Measurements from ENCODE around the gene TOMM40L. TPM values are rescaled to one million over a fixed set of nuclear protein-coding genes. Genes with fewer than 3 reads are reported as not detected.

TOMM40L gene
- total RNA-seq = 9.1 and 9.6 TPM in 2 replicates

DNA sequence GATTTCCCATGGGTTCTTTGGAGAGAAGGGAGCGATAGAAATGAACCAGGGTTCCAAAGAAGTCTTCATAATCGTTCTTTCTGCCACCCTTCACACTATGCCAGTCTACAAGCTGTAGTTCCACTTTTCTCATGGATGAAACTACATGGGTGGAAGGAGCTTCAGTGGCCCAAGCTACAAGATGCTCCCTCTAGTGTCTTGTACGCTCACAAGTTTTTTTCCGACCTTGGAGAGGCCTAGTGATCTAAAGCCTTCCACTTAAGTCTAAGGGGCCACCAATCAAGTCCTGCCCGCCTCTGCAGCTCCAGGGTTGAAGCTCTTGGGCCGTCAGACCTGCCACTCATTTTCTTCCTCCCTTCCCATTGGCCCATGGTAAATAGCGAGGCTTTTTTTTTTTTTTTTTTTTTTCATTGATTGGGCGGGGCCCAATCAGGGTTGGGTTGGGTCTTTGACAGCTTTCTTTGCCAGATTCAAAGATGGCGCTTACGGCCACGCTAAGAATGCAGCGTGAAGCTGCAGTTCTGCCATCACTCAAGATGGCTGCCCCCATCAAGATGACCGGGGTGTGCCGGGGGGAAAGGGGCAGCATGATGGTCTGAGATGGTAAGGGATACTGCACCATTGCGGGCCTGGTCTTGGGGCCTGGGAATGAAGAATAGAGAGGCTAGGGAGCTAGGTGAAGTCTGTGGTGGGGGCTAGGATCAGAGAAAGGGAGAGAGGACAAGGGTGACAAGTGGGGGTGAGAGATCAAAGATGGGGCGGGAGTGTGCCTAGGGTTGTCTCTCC is at the start of gene TOMM40L:
TOMM40L (plus strand) TSS at position 527 of the 786 bp plus-strand sequence. CDS start 430 bp downstream, outside the sequence.

DNA sequence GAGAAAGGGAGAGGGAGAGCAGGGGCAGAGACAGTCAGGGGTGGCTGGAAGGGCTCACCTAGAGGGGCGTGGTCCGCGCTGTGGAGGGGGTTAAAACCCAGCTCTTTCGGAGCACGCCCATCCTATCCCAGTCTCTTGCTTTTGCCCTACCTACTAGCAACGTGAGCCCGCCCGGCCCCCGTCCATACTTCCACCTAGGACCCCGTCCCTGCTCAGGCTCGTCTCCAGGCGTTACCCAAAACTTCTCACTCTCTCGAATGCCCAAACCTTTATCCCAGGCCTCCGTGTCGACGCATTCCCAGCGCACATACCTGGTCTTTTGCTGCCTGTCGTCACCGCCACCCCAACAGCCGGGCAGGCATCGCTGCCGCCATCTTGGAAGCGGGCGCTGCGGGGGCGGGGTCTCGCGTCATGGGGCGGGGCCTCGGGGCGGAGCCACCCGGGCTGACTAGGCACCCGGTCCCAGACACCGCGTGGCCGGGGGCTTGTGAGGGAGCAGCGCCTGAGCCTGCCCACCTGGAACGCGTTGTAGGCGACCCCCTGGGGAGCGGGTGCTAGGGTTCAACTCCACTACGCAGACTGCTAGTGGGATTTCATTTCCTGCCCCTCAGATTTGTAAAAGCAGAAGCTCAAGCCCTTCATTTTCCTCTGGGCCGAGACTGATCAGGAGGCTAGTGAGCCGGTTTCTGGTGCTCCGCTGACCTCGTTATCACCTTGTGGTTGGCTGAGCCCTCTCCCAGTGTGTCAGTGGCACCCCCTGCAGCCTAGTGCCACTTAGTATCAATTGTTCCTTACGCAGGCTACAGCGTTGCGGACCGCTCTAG is 48.5 kb upstream of the TOMM40L start, which contains the start of gene B4GALT3:
B4GALT3 (minus strand) TSS at position 396 of the 824 bp plus-strand sequence. CDS start 1,447 bp downstream, outside the sequence.

DNA sequence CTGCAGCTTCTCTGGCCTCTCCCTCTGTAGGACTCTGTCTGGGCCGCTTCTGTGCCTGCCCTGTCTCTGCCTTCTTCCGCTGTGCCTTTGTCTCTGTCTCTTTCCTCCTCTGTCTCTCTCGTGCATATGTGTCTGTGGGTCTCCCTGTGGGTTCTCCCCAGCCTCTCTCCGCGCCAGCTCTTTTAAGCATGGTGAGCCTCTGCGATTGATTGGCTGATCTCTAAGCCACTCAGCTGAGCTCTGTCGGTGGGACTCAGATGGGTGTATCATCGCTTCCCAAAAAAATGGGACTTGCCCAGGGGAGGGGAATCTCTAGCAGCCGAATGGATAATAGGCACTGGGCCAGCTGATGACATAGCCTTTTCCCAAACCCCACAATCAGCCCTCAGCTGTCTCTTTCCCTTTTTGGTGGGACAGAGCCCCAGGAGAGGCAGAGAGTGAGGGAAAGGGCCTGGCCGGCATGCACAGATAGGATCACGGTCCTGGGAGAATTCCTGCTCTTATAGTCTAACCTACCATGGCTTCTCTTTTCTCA is 26.9 kb upstream of the TOMM40L start, which contains the start of gene ADAMTS4:
ADAMTS4 (minus strand) TSS at position 158 of the 535 bp plus-strand sequence. CDS start 427 bp downstream, outside the sequence.

DNA sequence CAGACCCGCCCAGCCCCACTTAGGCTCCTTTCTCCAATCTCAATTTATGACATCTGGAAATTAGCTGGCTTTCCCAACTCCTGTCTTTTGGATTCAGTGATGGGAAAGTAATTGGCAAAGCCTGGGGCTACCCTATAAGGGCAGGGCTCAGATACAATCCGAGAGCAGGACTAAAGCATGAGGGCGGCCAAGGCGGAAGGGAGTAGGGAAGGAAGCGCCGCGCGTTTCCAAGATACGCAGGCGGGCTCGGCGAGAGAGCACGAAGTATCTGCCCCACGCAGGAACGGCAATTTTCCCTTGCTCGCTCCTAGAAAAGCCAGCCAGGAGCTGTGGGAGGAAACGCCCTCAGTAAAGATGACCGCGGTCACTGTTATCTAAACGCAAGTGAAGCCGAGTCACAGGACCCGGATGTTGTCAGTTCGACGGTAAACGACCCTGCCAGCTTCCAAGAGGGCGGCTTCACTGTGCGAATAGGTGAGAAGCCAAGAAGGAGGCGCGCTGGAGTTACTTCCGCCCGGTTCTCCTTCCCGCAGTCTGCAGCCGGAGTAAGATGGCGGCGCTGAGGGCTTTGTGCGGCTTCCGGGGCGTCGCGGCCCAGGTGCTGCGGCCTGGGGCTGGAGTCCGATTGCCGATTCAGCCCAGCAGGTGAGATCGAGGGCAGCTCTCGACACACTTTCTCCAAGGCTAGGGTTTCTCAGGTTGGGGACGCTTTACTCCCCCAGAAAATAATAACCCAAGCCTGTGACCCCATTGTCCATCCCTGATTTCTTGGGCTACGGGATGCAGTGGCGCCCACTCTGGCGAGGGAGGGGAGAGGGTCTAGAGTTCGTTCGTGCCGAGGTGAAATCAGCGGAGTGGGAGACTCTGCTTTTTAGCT is 23.8 kb upstream of the TOMM40L start, which contains the start of gene NDUFS2:
NDUFS2 (plus strand) TSS at position 532 of the 877 bp plus-strand sequence; CDS start at position 551, 19 bp downstream.

DNA sequence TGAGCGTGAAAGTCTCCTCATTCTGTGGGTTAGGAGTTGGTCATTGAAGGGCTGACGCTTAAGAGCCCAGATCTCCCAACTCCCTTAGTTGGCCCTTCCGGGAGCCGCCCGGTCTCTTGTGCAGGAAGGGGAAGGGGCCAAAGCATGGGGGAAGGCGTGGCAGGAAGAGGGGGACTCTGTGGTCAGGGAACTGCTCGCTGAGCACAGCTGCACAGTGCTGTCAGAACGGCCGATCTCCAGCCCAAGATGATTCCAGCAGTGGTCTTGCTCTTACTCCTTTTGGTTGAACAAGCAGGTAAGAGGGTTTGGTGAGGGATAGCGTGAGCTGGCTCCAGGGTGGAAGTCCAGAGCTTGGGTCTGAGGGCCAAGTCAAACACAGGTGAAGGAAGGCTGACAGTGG is 10.8 kb upstream of the TOMM40L start, which contains the start of gene FCER1G:
FCER1G (plus strand) TSS at position 220 of the 400 bp plus-strand sequence; CDS start at position 247, 27 bp downstream.

DNA sequence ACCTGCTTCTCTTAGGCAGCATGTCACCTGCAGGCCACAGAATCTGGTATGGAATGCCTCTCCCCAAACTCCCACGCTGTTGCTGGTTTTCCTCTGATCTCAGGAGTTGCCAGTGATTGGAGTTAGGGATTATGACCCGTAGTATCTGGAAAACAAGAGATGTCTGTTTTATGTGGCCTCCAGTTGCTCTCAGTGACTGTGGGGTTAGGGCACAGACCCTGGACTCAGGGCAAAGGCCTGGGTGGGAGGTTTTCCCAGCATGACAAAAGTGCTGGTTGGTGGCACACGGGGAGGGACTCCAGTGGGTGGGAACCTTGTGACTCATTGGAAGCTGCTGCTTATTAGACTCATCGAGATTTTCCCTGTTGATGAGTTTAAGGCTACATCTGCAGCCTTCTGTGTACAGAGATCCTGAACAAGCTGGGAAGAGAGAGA is 12.2 kb downstream of the TOMM40L start, which contains the start of gene NR1I3:
NR1I3 (minus strand) TSS at position 165 of the 435 bp plus-strand sequence. CDS start 1,638 bp downstream, outside the sequence.

DNA sequence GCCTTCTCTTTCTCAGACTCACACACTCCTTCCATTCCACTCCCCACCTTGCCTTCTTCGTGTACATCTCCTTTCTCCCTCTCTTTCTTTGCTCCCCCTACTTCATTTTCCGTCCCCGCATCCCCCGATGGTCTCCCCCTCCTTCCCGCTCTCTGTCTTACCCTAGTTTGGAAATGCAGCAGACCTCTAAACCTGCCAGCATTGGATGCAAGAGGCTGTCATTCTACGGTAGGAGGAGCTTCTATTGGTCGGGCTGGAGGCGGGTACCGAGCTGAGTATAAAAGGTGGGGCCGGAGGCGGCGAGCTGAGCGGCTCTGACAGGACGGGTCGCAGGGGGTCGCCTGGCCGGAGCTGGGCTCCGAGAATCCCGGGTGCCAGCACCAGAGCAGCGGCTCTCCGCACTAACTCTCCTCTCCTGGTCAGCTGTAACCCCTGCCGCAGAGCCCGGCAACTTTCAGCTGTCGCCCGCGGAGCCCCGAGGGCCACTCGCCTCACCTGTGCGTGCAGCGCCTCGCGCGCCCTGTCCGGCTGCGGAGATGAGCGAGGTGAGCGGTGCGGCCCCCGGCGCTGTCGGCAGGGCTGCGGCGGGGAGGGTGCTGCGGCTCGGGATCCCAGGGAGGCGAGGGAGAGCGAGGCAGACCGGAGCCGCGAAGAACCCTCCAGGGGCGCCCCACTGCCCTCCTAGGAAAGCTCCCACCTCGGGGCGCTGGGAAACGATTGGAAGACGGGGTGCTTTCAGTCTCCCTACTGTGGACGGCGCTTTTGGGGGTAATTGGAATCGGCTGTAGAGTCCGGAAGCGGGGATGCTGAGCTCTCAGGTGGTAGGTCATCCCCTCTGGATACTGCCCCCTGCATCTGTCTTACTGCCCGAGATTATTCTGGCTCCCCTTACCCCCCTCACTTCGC is 32.8 kb downstream of the TOMM40L start, which contains the start of gene PCP4L1:
PCP4L1 (plus strand) TSS at position 307 of the 906 bp plus-strand sequence; CDS start at position 537, 230 bp downstream.

Other genes with a start within 250 kb of the TOMM40L start
- 4.2 and 11.6 TPM in 2 replicates for gene F11R, start 204.9 kb upstream of the TOMM40L start, total RNA-seq
- gene TSTD1, start 187.1 kb upstream of the TOMM40L start, total RNA-seq = 12.3 and 26.7 TPM in 2 replicates
- 73.6 and 80.6 TPM in 2 replicates for gene USF1, start 180.1 kb upstream of the TOMM40L start, total RNA-seq
- gene ARHGAP30, start 156.2 kb upstream of the TOMM40L start, total RNA-seq = under 0.01 TPM in 1 of 2 replicates, not detected in the other
- gene NECTIN4, start 136.5 kb upstream of the TOMM40L start, total RNA-seq = 0.13 TPM in 1 of 2 replicates, not detected in the other
- gene KLHDC9, start 127.7 kb upstream of the TOMM40L start, total RNA-seq = 1.8 and 3.5 TPM in 2 replicates
- 37.0 and 64.9 TPM in 2 replicates for gene PFDN2, start 108.0 kb upstream of the TOMM40L start, total RNA-seq
- gene NIT1, start 108.0 kb upstream of the TOMM40L start, total RNA-seq = 20.6 and 23.5 TPM in 2 replicates
- gene DEDD, start 93.4 kb upstream of the TOMM40L start, total RNA-seq = 21.8 and 23.8 TPM in 2 replicates
- 129 and 141 TPM in 2 replicates for gene UFC1, start 72.1 kb upstream of the TOMM40L start, total RNA-seq
- 5.3 and 5.5 TPM in 2 replicates for gene USP21, start 66.6 kb upstream of the TOMM40L start, total RNA-seq
- gene PPOX, start 59.6 kb upstream of the TOMM40L start, total RNA-seq = 11.0 and 13.1 TPM in 2 replicates
- gene B4GALT3, start 48.6 kb upstream of the TOMM40L start, total RNA-seq = 12.0 and 12.7 TPM in 2 replicates
- 4.2 and 7.5 TPM in 2 replicates for gene ADAMTS4, start 27.0 kb upstream of the TOMM40L start, total RNA-seq
- 146 and 150 TPM in 2 replicates for gene NDUFS2, start 23.7 kb upstream of the TOMM40L start, total RNA-seq
- gene FCER1G, start 10.8 kb upstream of the TOMM40L start, total RNA-seq = not detected in 2 replicates
- gene APOA2, start 2.4 kb upstream of the TOMM40L start, total RNA-seq = not detected in 2 replicates
- gene NR1I3, start 12.1 kb downstream of the TOMM40L start, total RNA-seq = not detected in 2 replicates
- not detected in 2 replicates for gene PCP4L1, start 32.7 kb downstream of the TOMM40L start, total RNA-seq
- gene MPZ, start 83.9 kb downstream of the TOMM40L start, total RNA-seq = 1.6 and 1.7 TPM in 2 replicates
- 18.9 and 24.4 TPM in 2 replicates for gene SDHC, start 88.3 kb downstream of the TOMM40L start, total RNA-seq
- not detected in 2 replicates for gene CFAP126, start 141.8 kb downstream of the TOMM40L start, total RNA-seq